Measurements from ENCODE around the gene CSNK1G1.
A peak's percentile ranks its signal among the peaks of the same experiment; 100 is the strongest.
"Not testable (repeated sequence)": the region's sequence is repeated elsewhere in the genome, so short reads cannot be mapped to it uniquely, and the experiment has no call there.

The CSNK1G1 gene

GRCh38 chr15:64379216-64379960 is 23.4 kb upstream of the CSNK1G1 start:
- TF ChIP-seq CTCF (IDR thresholded peaks at IDR 0.05; ENCODE audit: insufficient read depth, low read length, poor library complexity, severe bottlenecking) = no peak
- no peak for DNase-seq (ENCODE audit: extremely low read depth, insufficient read length)
- Histone ChIP-seq H3K4me3 (replicated peaks; ENCODE audit: low read depth, low read length) (peak overlapping the region; percentile 77), H3K27me3 (replicated peaks; ENCODE audit: control insufficient read depth, insufficient read depth, low read length) (no peaks in the 10 kb centered on the region), H3K36me3 (ENCODE audit: control insufficient read depth, insufficient read depth, low read length) (peaks cover 1% of the 10 kb centered on the region; the same call in 1 of the 2 replicates)

DNA sequence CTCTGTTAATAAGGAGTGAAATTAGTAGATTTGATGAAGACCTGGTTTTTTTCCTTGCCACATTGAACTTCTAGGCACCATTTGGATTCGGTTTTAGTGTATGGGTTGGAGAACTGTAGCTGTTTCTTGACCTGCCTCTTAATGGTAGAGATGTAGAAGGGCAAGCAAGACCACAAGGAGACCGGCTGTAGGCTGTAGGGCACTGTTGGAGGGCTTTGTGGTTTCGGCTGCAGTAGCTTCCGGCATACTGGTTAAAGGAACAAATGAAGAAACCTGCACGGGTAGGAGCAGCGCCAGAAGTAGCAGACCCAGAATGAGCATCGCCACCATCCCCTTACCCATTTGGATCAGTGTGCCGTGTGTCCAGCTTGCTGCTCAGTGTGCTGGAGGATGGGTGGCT is 17.4 kb upstream of the CSNK1G1 start:
- Histone ChIP-seq H3K27me3 (replicated peaks; ENCODE audit: control insufficient read depth, insufficient read depth, low read length) (no peaks in the 10 kb centered on the region), H3K4me3 (replicated peaks; ENCODE audit: low read depth, low read length) (no peak overlapping the region), H3K36me3 (ENCODE audit: control insufficient read depth, insufficient read depth, low read length) (peaks cover 5% of the 10 kb centered on the region)
- TF ChIP-seq CTCF (IDR thresholded peaks at IDR 0.05; ENCODE audit: insufficient read depth, low read length, poor library complexity, severe bottlenecking) = no peak
- DNase-seq (ENCODE audit: extremely low read depth, insufficient read length) = peak; percentile 12

GRCh38 chr15:64371383-64371782 is 15.4 kb upstream of the CSNK1G1 start:
- H3K36me3 ChIP-seq (ENCODE audit: control insufficient read depth, insufficient read depth, low read length); H3K27me3 ChIP-seq (replicated peaks; ENCODE audit: control insufficient read depth, insufficient read depth, low read length); DNase-seq (ENCODE audit: extremely low read depth, insufficient read length); H3K4me3 ChIP-seq (replicated peaks; ENCODE audit: low read depth, low read length): not testable (repeated sequence)

DNA sequence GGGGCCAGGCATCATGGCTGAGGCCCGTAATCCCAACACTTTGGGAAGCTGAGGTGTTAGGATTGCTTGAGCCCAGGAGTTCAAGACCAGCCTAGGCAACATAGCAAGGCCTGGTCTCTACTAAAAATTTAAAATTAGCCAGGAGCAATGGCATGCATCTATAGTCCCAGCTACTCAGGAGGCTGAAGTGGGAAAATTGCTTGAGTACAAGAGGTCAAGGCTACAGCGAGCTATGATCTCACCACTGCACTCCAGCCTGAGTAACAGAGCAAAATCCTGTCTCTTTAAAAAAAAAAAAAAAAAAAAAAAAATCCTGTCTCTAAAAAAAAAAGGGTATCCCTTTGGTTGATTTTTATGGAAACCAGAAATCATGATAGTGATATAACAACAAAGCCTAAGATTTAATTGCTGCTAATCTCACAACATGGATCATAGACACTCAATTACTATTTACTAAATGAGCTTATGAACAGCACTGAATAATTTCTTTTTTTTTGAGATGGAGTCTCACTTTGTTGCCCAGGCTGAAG is 13.2 kb upstream of the CSNK1G1 start:
- H3K27me3 ChIP-seq (replicated peaks; ENCODE audit: control insufficient read depth, insufficient read depth, low read length) = no peaks in the 10 kb centered on the region
- peaks cover 3% of the 10 kb centered on the region for H3K36me3 ChIP-seq (ENCODE audit: control insufficient read depth, insufficient read depth, low read length)
- no peak overlapping the region for H3K4me3 ChIP-seq (replicated peaks; ENCODE audit: low read depth, low read length)
- no peak for TF ChIP-seq CTCF (IDR thresholded peaks at IDR 0.05; ENCODE audit: insufficient read depth, low read length, poor library complexity, severe bottlenecking)
- DNase-seq (ENCODE audit: extremely low read depth, insufficient read length) = no peak

- Histone ChIP-seq H3K36me3 (ENCODE audit: control insufficient read depth, insufficient read depth, low read length) (no peaks in the 10 kb centered on the region), H3K27me3 (replicated peaks; ENCODE audit: control insufficient read depth, insufficient read depth, low read length) (no peaks in the 10 kb centered on the region), H3K4me3 (replicated peaks; ENCODE audit: low read depth, low read length) (no peak overlapping the region)
- no peak for DNase-seq (ENCODE audit: extremely low read depth, insufficient read length)
- no peak for TF ChIP-seq CTCF (IDR thresholded peaks at IDR 0.05; ENCODE audit: insufficient read depth, low read length, poor library complexity, severe bottlenecking)
Observed at GRCh38 chr15:64361259-64361658, 5.3 kb upstream of the CSNK1G1 start.

- Histone ChIP-seq H3K27me3 (replicated peaks; ENCODE audit: control insufficient read depth, insufficient read depth, low read length) (no peaks in the 10 kb centered on the region), H3K4me3 (replicated peaks; ENCODE audit: low read depth, low read length) (peak overlapping the region; percentile 93), H3K36me3 (ENCODE audit: control insufficient read depth, insufficient read depth, low read length) (no peaks in the 10 kb centered on the region)
- no peak for DNase-seq (ENCODE audit: extremely low read depth, insufficient read length)
- no peak for TF ChIP-seq CTCF (IDR thresholded peaks at IDR 0.05; ENCODE audit: insufficient read depth, low read length, poor library complexity, severe bottlenecking)
Observed at GRCh38 chr15:64356710-64357040, 702 bp upstream of the CSNK1G1 start.

Measured in GM06990 (cell line).